ENCODE measurements around the gene MYH15.

- TF ChIP-seq CTCF (IDR thresholded peaks at IDR 0.05) (no peak), POLR2A (IDR thresholded peaks at IDR 0.05) (no peak), POLR2AphosphoS5 (IDR thresholded peaks at IDR 0.05) (no peak), EP300 (IDR thresholded peaks at IDR 0.05) (no peak)
Observed at GRCh38 chr3:108438542-108438941, 71.9 kb downstream of the MYH15 start.

All from upper lobe of left lung (tissue), 4 donors.